ENCODE measurements around the gene DLG2.

- no peak for TF ChIP-seq CTCF (IDR thresholded peaks at IDR 0.05)
- no peak for TF ChIP-seq POLR2A (IDR thresholded peaks at IDR 0.05)
Measured at GRCh38 chr11:84381666-84382065, 1245.5 kb downstream of the DLG2 start.
